Measurements from ENCODE around the gene RRAGC.

DNA sequence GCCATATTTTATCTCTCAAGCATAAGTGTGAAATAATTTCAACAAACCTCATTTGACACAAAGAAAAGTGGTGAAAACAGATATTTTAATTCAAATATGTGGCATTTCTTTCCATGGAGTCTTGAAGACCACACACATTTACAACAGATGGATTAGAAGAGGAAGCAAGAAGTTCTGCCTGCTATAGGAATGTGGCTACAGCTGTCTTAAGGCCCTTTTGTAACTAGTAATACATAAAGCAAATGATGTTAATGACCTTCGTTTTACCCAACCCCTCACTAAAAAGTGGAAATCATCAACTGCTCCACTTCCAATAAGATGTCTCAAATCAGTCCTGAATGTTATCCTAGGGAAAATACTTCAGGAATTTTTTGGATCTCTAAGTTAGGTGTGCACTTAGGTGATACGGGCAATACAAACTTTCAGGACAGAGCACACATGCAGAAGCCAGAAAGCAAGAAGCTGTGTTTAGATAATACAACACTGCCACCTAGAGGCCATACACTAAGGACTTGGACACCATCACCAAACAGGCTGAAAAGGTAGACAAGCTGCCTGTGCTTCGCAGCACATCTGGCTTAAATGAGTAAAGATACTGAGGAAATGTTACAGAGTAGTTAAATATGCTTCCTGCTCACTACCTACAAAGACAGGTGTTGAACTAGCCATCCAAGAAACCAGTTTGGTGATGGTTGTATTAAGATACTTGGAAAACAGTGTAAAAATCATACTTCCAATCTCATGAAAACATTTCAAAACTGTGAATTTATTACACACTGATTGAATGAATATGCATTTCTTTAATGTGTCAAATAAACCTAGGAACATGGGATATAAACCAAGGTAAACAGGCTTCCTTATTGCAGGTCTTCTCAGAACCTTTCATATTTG is 24.4 kb downstream of the RRAGC start:
- TF ChIP-seq CTCF (conservative IDR thresholded peaks at IDR 0.05; ENCODE audit: low read depth in 2 of 2), result peak; percentile 90 to 95
- TF ChIP-seq, protein P1, sequence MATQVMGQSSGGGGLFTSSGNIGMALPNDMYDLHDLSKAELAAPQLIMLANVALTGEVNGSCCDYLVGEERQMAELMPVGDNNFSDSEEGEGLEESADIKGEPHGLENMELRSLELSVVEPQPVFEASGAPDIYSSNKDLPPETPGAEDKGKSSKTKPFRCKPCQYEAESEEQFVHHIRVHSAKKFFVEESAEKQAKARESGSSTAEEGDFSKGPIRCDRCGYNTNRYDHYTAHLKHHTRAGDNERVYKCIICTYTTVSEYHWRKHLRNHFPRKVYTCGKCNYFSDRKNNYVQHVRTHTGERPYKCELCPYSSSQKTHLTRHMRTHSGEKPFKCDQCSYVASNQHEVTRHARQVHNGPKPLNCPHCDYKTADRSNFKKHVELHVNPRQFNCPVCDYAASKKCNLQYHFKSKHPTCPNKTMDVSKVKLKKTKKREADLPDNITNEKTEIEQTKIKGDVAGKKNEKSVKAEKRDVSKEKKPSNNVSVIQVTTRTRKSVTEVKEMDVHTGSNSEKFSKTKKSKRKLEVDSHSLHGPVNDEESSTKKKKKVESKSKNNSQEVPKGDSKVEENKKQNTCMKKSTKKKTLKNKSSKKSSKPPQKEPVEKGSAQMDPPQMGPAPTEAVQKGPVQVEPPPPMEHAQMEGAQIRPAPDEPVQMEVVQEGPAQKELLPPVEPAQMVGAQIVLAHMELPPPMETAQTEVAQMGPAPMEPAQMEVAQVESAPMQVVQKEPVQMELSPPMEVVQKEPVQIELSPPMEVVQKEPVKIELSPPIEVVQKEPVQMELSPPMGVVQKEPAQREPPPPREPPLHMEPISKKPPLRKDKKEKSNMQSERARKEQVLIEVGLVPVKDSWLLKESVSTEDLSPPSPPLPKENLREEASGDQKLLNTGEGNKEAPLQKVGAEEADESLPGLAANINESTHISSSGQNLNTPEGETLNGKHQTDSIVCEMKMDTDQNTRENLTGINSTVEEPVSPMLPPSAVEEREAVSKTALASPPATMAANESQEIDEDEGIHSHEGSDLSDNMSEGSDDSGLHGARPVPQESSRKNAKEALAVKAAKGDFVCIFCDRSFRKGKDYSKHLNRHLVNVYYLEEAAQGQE (IDR thresholded peaks at IDR 0.05; ENCODE audit: unreplicated experiment), result no peak
- no peak for TF ChIP-seq POLR2AphosphoS5 (IDR thresholded peaks at IDR 0.05; ENCODE audit: low read depth)
- TF ChIP-seq, protein P2, sequence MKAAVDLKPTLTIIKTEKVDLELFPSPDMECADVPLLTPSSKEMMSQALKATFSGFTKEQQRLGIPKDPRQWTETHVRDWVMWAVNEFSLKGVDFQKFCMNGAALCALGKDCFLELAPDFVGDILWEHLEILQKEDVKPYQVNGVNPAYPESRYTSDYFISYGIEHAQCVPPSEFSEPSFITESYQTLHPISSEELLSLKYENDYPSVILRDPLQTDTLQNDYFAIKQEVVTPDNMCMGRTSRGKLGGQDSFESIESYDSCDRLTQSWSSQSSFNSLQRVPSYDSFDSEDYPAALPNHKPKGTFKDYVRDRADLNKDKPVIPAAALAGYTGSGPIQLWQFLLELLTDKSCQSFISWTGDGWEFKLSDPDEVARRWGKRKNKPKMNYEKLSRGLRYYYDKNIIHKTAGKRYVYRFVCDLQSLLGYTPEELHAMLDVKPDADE (IDR thresholded peaks at IDR 0.05), result no peak
- no peak for TF ChIP-seq EZH2 (IDR thresholded peaks at IDR 0.05; ENCODE audit: low read depth, unreplicated experiment)
- no peak for TF ChIP-seq EZH2phosphoT487 (IDR thresholded peaks at IDR 0.05; ENCODE audit: unreplicated experiment)
- TF ChIP-seq ZNF114 (CRISPR knock-in tag; IDR thresholded peaks at IDR 0.05), result no peak
- no peak for TF ChIP-seq CREB1 (CRISPR knock-in tag; IDR thresholded peaks at IDR 0.05; ENCODE audit: low read depth)
- no peak for TF ChIP-seq JUNB (IDR thresholded peaks at IDR 0.05; ENCODE audit: unreplicated experiment)
- TF ChIP-seq ZNF331 (CRISPR knock-in tag; IDR thresholded peaks at IDR 0.05; ENCODE audit: low read depth), result no peak
- TF ChIP-seq NANOG (IDR thresholded peaks at IDR 0.05; ENCODE audit: borderline replicate concordance), result no peak
- TF ChIP-seq STAT1 (IDR thresholded peaks at IDR 0.05; ENCODE audit: unreplicated experiment), result no peak
- TF ChIP-seq, protein P3, sequence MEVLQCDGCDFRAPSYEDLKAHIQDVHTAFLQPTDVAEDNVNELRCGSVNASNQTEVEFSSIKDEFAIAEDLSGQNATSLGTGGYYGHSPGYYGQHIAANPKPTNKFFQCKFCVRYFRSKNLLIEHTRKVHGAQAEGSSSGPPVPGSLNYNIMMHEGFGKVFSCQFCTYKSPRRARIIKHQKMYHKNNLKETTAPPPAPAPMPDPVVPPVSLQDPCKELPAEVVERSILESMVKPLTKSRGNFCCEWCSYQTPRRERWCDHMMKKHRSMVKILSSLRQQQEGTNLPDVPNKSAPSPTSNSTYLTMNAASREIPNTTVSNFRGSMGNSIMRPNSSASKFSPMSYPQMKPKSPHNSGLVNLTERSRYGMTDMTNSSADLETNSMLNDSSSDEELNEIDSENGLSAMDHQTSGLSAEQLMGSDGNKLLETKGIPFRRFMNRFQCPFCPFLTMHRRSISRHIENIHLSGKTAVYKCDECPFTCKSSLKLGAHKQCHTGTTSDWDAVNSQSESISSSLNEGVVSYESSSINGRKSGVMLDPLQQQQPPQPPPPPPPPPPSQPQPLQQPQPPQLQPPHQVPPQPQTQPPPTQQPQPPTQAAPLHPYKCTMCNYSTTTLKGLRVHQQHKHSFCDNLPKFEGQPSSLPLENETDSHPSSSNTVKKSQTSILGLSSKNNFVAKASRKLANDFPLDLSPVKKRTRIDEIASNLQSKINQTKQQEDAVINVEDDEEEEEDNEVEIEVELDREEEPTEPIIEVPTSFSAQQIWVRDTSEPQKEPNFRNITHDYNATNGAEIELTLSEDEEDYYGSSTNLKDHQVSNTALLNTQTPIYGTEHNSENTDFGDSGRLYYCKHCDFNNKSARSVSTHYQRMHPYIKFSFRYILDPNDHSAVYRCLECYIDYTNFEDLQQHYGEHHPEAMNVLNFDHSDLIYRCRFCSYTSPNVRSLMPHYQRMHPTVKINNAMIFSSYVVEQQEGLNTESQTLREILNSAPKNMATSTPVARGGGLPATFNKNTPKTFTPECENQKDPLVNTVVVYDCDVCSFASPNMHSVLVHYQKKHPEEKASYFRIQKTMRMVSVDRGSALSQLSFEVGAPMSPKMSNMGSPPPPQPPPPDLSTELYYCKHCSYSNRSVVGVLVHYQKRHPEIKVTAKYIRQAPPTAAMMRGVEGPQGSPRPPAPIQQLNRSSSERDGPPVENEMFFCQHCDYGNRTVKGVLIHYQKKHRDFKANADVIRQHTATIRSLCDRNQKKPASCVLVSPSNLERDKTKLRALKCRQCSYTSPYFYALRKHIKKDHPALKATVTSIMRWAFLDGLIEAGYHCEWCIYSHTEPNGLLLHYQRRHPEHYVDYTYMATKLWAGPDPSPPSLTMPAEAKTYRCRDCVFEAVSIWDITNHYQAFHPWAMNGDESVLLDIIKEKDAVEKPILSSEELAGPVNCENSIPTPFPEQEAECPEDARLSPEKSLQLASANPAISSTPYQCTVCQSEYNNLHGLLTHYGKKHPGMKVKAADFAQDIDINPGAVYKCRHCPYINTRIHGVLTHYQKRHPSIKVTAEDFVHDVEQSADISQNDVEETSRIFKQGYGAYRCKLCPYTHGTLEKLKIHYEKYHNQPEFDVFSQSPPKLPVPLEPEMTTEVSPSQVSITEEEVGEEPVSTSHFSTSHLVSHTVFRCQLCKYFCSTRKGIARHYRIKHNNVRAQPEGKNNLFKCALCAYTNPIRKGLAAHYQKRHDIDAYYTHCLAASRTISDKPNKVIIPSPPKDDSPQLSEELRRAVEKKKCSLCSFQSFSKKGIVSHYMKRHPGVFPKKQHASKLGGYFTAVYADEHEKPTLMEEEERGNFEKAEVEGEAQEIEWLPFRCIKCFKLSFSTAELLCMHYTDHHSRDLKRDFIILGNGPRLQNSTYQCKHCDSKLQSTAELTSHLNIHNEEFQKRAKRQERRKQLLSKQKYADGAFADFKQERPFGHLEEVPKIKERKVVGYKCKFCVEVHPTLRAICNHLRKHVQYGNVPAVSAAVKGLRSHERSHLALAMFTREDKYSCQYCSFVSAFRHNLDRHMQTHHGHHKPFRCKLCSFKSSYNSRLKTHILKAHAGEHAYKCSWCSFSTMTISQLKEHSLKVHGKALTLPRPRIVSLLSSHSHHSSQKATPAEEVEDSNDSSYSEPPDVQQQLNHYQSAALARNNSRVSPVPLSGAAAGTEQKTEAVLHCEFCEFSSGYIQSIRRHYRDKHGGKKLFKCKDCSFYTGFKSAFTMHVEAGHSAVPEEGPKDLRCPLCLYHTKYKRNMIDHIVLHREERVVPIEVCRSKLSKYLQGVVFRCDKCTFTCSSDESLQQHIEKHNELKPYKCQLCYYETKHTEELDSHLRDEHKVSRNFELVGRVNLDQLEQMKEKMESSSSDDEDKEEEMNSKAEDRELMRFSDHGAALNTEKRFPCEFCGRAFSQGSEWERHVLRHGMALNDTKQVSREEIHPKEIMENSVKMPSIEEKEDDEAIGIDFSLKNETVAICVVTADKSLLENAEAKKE (CRISPR knock-in tag; IDR thresholded peaks at IDR 0.05), result no peak
